H1 (cell line): ENCODE measurements around the gene VOPP1. TPM values are rescaled to one million over a fixed set of nuclear protein-coding genes. Genes with fewer than 3 reads are reported as not detected.

Experiments used
- ATF2 ChIP-seq: IDR thresholded peaks from 2 replicates; pipeline ENCODE4 v1.6.1; 2012; ENCODE audit warnings: low read length, inconsistent platforms
- CHD7 ChIP-seq: fragments of 300-600 bp; sonication (generic); IDR thresholded peaks from 2 replicates; pipeline ENCODE4 v1.7.1; 2012; ENCODE audit warnings: low read length, moderate library complexity, mild to moderate bottlenecking, inconsistent platforms; ENCODE audit not compliant: insufficient replicate concordance
- CREB1 ChIP-seq: IDR thresholded peaks from 2 replicates; pipeline ENCODE4 v1.6.1; 2012; ENCODE audit warnings: inconsistent platforms
- JUN ChIP-seq: IDR thresholded peaks from 2 replicates; pipeline ENCODE4 v1.6.1; 2011; ENCODE audit warnings: low read depth, mild to moderate bottlenecking, improper control_type of control experiment, low read length
- JUND ChIP-seq: IDR thresholded peaks from 2 replicates; pipeline ENCODE4 v1.6.1; 2011; ENCODE audit warnings: mild to moderate bottlenecking, improper control_type of control experiment, low read length
- SIRT6 ChIP-seq: IDR thresholded peaks from one replicate; pipeline ENCODE4 v1.7.1; 2012; ENCODE audit warnings: low read length, inconsistent platforms
- SP1 ChIP-seq: IDR thresholded peaks from 2 replicates; pipeline ENCODE4 v1.6.1; 2011; ENCODE audit warnings: low read depth, low read length
- SUZ12 ChIP-seq: fragments of 200-600 bp; sonication (generic); IDR thresholded peaks from 2 replicates; pipeline ENCODE4 v1.6.1; 2012; ENCODE audit warnings: mild to moderate bottlenecking, inconsistent platforms, low read length, moderate library complexity, mixed read lengths
- TAF7 ChIP-seq: optimal IDR thresholded peaks from 2 replicates; pipeline ENCODE3; 2011; ENCODE audit warnings: low read depth, mild to moderate bottlenecking, inconsistent platforms, low read length, moderate library complexity, borderline replicate concordance
- TBP ChIP-seq: IDR thresholded peaks from 2 replicates; pipeline ENCODE4 v1.6.1; 2011; ENCODE audit warnings: low read depth, low read length, improper control_type of control experiment
- TEAD4 ChIP-seq: IDR thresholded peaks from 2 replicates; pipeline ENCODE4 v1.6.1; 2012; ENCODE audit warnings: low read depth, low read length, inconsistent platforms, mixed read lengths
- polyA plus RNA-seq, 7 experiments: library from polyadenylated mRNA; depleted of rRNA in 3 of 7; stranded (reverse) in 5 of 7; unstranded in 2 of 7; fragments of >200 nt in 5 of 7; fragments of 200-250 nt in 2 of 7; gene quantifications; 1 replicate in 5 of 7; 2 replicates in 1 of 7; 4 replicates in 1 of 7; pipeline versions ENCODE4 v1.2.1 to v1.2.3, GENCODE V29; 2011 to 2013; ENCODE audit warnings: missing spikeins in 2 of 7, mixed read lengths in 2 of 7
- total RNA-seq: library from RNA; stranded (reverse); fragmentation: NEBNext Ultra II Directional; extraction: Animal tissue kit (Norgen Biotek cat#: 25700); gene quantifications from 2 replicates; pipeline ENCODE4 v1.2.1, GENCODE V29; 2021

The VOPP1 gene
- total and polyA plus RNA-seq, 2 of the 8 experiments (the other 6 are each of a cell fraction or from before 2014, with no cell fraction given), result 44.7 to 83.0 TPM

- TF ChIP-seq CHD7, result no peak
- no peak for TF ChIP-seq TBP
- no peak for TF ChIP-seq TAF7
- TF ChIP-seq SIRT6, result no peak
- no peak for TF ChIP-seq JUN
- no peak for TF ChIP-seq JUND
- TF ChIP-seq SUZ12, result no peak
- no peak for TF ChIP-seq SP1
- no peak for TF ChIP-seq TEAD4
- TF ChIP-seq CREB1, result no peak
- no peak for TF ChIP-seq ATF2
These were observed 24.0 kb downstream of the VOPP1 start (continued) for GRCh38 chr7:55548295-55548731.
